Endometrium (tissue), 2 donors: ENCODE results near the gene CLCNKB.
"Not testable (repeated sequence)": the region's sequence is repeated elsewhere in the genome, so short reads cannot be mapped to it uniquely, and the experiment has no call there.

Source experiments
- FAIRE-seq: peaks from 2 replicates; lab custom pipeline; 2012; peaks lifted over from hg19 to GRCh38; lab: Jason Lieb, UNC
- donor health status: control.
- donor health status: control.

Gene CLCNKB

DNA sequence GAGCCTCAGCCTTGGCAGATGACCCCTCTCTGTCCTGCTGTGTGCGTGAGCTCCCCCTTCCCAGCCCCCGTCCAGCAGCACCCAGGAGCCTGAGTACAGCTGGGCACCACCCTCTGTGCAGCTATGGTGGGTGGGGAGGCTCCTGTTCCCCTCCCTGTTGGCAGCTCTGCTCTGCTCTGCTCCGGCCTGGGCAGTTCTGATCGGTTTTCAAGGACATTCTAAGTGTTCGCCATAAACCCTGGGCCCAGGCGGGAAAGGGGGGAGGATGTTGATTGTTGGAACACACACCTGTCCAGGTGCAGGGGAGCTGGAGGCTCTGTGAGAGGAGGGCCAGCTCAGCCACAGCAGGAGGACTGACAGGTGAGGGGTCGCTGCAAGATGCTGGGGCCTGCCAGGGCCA, at the start of gene CLCNKB:
Gene CLCNKB (plus strand): TSS at position 262 of the 400 bp plus-strand sequence. CDS start 711 bp downstream, outside the sequence.
- no peak for FAIRE-seq

DNA sequence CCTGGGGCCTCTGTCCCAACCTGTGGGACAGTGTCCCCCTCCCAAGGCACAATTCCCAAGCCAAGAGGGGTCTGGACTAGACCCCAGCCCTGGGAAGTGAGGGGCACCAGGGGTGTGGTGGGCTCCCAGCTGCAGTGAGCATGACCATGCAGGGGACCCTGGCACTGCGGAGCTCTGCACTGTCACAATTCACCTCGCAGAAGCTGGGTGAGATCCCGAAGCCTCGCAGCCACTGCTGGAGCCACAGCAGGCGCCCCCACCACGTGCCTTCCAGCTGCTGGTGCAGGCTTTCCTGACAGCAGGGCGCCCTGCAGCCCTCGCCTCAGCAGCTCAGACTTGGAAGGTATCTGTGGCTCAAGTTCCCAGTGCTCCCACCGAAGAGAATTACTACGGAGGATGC, 49.5 kb upstream of the CLCNKB start:
- no peak for FAIRE-seq

DNA sequence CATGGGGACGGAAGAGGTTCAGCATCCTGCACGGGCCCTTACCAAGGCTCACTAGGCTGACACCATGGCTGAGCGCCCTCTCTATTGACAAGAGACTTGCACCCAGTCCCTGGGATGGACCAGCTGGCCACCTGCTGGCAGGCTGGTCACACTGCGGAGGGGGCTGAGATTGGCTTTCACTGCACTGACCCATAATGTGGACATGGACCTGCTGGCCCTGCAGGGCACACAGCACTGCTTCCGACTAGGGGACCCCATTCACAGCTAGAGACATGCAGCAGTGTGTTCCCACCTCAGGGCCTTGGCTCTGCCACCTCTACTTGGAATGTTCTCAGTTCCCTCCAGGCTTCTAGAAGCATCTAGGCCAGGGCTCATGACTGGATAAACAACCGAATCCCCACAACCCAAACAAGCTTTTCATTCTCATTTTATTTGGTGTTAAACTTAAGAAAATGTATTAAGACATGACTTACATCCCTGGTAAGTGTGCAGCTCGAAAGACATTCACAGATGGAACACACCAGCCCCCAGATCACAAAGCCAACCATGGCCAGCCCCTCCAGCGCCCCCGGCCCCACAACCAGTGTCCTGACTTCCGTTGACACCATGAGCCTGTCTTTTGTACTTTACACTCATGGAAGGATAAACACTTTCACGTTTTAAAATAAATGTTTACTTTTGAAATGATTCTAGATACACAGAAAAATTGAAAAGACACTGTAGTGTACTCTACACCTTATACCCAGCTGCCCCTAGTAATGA, 48.8 kb upstream of the CLCNKB start:
- no peak for FAIRE-seq

DNA sequence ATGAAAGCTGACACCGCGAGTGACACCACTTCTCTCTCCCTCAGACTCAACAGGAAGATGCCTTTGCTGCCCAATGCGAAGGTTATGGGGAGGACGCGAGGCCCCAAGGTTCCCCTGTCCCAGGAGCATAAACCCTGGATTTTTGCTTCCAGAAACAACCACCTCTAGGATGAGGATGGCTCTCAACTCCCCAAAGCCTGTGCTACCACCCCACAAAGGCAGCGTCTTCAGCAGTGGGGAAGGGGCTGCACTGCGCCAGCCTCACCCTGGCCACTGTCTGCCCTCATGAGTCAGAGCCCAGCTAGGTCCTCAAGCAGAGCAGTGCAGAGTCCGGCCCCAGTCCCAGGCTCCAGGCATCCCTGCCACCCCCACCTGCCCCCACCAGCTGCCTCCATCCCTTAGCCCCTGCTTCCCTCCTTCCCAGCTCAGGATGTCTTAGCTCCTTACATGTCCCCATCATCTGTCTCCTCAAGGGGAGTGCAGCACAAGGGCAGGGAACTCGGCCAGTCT, 46.5 kb upstream of the CLCNKB start:
- no peak for FAIRE-seq

DNA sequence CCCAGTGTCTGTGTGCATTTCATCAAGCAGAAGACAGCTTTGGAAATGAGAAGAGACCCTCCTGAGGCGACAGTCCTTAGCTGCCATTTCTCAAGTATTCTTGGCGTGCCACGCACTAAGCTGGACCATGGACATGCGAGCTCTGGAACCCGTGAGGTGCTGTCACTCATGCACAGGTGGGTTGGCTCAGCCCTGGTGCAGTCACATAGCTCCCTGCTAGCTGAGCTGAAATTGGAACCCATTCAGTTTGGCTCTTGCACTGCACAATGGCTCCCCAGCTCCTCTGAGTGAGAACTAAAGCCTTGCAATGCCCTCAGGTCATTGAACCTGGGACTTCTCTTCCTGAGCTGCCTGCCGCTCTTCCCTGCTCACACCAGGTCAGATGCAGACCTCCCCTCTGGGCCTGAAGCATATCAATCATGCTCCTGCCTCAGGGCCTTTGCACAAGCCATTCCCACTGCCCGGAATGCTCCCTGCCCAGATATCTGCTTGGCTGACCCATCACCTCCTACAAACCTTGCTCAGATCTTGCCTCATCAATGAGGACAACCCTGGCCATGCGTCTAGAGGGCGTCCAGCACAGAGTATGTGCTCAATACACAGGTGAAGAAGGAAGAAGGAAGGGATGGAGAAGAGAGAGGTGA, 45.8 kb upstream of the CLCNKB start:
- no peak for FAIRE-seq

DNA sequence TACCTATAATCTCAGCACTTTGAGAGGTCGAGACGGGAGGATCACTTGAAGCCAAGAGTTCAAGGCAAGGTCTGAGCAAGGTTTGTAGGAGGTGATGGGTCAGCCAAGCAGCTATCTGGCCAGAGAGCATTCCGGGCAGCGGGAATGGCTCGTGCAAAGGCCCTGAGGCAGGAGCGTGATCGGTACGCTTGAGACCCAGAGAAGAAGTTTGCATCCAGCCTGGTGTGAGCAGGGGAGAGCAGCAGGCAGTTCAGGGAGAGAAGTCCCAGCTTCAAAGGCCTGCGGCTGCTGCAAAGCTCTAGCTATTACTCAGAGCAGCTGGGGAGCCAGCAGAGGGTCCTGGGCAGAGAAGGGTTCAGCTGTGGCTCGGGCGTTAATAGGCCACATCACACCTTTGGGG, 44.7 kb upstream of the CLCNKB start:
- FAIRE-seq, result no peak

DNA sequence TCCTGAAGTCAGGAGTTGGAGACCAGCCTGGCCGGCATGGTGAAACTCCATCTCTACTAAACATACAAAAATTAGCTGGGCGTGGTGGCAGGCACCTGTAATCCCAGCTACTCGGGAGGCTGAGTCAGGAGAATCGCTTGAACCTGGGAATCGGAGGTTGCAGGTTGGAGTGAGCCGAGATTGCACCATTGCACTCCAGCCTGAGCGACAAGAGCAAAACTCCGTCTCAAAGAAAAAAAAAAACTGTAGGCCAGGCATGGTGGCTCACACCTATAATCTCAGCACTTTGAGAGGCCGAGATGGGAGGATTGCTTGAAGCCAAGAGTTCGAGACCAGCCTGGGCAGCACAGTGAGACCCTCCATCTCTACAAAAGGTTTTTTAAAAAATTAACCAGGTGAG, 42.3 kb upstream of the CLCNKB start:
- FAIRE-seq, result not testable (repeated sequence)

DNA sequence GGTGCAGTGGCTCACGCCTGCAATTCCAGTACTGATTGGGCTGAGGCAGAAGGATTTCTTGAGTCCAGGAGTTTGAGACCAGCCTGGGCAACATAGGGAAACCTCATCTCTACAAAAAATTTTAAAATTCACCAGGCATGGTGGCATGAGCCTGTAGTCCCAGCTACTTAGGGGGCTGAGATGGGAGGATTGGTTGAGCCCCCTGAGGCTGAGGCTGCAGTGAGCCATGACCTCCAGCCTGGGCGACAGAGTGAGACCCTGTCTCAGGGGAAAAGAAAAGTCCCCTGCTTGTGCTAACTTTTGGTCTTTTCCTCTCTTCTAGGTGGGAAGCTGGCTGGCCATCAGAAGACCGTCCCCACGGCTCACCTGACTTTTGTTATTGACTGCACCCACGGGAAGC, 38.0 kb upstream of the CLCNKB start:
- no peak for FAIRE-seq

DNA sequence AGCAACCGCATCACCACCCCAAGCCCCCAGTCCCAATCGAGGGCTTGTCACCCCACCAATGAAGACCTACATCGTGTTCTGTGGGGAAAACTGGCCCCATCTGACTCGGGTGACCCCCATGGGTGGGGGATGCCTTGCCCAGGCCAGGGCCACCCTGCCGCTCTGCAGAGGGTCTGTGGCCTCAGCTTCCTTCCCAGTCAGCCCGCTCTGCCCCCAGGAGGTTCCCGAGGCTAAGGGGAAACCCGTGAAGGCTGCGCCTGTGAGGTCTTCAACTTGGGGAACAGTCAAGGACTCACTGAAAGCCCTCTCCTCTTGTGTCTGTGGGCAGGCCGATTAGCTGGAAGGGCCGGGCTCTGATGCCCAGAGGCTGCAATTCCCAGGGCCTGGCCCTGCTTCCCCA, 37.6 kb upstream of the CLCNKB start:
- FAIRE-seq, result no peak

DNA sequence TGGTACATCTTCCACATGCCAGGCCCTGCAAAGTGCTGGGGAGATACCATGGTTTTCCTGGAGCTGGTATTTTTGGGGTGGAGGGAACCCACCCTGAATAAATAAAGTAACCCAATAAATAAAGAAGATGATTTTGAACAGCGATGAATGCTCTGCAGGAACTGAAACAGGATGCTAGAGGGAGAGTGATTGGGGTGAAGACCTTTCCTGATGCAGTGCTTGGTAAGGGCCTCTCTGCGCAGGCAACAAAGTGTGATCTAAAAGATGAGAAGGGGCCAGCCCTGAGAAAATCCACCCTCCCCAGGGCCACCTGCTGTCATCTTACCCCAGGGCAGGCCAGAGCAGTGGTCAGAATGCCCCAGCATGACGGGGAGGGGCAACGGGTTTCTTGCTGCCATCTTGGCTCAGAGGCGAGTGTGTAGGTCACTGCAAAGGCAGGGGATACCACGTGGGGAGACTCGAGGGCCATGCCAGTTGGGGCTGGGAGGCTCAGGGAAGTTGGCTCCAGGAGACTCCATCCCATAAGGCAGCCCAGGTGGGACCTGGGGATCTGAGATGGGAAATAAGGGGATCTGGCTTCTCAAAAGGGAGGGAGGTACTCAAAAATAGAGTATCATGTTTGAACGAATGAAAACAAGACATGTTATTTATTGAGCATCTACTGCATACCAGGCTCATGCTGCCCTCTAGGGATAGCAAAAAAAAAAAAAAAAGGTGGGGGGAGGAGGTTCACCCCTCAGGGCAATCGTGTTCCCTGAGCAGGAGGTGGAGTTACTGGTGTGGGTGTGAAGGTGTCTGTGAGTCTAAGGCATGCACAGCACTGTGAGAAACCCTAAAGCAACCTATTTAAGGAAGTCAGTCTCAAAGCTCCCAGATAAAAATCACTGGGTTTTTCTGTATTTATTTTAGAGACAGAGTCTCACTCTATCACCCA, 36.8 kb upstream of the CLCNKB start:
- FAIRE-seq, result no peak

DNA sequence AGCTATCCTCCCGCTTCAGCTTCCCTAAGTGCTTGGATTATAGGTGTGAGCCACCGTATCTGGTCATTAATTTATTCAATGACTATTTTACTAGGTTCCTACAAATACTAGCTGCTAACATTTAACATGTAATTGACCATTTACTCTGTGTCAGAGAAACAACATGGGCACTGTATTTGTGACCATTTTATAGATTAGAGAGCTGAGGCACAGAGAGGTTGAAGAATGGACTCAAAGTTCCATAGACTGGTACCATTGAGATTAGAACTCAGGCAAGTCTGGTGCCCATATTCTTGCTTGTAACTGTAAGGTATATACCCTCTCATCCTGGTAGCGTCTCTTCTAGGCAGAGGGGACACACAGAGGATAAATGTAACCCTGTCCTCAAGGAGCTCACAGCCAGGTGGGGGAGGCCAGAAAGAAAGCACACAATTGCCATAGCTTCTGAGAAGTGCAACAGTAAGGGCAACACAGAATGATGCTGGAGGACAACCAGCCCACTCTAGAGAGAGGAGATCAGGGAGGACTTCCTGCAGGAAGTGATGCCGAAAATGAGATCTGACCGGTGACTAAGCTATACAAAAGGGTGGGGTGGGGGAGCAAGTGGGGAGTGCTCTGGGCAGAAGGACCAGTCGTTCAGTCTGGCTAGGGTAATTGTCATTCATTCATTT, 35.8 kb upstream of the CLCNKB start:
- no peak for FAIRE-seq

DNA sequence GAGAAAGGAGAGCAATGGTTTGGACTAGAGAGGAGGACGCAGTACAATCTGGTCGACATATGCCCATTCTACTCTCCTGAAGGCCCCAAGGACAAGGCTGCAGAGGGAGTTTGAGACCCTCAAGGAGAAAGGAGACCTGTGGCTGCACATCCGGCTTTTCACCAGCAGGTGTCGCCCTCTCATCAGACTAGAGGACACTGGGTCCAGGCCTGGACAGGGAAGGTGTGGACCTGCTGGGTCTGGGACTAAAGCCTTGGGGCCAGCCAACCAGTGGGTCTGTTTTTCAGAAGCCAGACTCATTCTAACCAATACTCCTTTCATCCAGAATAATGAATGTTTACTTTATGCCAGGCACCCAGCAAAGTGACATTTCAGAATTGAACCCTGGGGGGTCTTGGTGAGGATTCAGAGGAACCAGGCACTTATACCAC, 34.5 kb upstream of the CLCNKB start:
- FAIRE-seq, result no peak

DNA sequence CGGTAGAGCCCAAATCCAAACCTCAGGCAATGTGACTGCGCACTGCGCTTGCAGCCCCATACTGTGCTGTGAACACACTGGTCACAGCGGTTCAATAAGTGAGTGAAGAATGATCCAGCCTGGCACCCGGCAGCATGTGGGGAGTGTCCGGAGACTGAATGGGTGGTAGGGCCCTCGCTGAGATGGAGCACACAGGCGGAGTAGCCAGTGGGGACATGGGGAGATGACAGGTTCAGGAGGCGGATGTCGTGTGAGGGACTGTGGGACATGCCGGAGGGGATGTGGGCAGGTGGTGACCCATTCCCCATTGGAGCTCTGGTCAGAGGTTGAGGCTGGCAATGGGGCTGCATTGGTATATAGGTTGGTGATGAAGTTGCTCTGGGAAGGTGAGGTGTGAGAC, 33.9 kb upstream of the CLCNKB start:
- FAIRE-seq, result no peak

DNA sequence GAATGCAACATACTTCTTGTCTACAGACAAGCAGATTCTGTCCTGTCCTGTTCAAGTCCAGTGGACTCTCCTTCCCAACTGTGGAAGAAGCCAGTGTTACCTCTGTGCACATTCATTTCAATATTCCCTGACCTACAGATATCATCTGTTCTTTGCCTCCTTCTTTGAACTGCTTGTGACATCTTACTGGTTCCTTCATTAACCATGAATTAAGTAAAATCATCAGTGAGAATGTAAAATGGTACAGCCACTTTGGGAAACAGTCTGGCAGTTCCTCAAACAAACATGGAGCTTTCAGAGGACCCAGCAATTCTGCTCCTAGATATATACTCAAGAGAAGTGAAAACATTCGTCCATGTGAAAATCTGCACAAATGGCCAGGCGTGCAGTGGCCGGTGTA, 32.7 kb upstream of the CLCNKB start:
- no peak for FAIRE-seq

DNA sequence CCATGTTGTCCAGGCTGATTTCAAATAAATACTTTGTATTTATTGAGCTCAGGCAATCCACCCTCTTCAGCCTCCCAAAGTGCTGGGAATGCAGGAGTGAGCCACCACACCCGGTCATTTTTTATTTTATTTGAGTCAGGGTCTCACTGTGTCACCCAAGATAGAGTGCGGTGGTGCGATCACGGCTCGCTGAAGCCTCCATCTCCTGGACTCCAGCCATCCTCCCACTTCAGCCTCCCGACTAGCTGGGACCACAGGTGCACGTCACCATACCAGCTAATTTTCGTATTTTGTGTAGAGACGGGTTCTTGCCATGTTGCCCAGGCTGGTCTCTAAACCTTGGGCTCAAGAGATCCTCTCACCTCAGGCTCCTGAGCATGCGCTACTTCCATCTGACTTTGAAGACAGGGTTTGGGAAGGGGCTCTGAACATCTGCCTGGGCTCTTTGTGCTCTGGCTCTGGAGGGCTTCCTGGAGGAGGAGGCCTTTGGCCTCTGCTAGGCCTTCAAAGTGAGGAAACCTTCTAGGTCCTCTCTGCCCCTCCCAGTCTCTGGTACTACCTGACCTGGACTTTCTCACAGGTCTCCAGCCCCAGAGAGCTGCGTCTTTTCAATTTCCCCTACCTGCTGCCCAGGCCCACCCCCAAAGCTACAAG, 31.5 kb upstream of the CLCNKB start:
- FAIRE-seq, result no peak

DNA sequence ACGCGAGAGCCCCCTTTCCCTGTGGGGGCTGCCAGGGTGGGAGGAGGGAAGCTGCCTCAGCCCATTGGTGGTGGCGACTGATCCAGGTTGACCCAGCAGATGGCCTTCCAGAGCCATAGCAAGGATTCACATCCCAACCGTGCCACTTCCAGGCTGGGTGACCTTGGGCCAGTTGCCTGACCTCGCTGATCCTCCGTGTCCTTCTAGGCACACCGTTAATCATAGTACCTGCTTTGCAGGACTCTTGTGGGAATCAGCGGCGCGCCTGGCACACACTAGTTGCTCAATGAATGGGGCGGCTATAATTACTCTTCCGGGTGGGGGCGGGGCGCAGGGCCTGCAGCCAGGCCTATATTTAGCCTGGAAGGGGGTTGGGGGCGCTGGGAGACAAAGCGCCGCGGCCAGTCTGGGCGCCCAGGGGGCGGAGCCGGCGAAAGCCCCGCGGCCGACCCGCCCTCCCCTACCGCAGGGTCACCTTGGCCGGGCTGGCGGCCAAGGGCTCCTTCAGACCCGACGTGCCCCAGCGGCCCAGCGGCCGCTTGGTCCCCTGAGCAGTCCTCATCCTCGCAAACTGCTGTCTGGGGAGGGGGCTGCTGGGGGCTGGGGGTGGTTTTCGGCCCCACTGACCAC, 30.9 kb upstream of the CLCNKB start:
- no peak for FAIRE-seq

DNA sequence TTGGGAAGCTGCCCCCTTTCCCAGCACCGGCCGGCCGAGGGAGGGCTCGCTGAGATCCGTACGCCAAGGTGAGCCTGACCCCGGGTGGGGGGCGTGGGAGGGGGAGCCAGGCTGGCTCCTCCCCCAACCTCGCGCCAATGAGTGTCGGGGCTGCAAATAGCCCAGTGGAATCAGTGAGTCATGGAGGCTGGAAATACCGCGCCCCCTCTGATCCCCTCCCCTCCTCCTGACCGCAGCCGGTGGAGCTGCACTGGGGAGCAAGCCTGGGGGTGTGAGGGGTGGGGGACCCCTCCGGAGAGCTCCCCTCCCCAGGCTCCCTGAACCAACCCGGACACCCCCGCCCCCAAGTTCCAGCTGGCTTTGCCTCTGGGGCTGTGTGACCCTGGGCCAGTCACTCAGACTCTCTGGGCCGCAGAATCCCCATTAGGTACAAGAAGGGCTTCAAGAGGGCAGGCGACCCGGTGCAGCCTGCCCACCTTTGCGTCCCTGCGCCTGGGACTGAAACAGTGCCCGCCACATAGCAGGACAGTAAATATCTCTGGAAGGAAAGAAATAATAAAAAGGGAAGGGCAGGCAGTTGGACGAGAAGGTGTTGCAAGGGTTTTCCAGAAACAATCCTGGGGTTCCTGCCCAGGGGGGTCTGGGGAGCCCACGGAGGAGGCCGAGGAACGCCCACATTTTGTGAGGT, 30.2 kb upstream of the CLCNKB start:
- FAIRE-seq, result no peak

DNA sequence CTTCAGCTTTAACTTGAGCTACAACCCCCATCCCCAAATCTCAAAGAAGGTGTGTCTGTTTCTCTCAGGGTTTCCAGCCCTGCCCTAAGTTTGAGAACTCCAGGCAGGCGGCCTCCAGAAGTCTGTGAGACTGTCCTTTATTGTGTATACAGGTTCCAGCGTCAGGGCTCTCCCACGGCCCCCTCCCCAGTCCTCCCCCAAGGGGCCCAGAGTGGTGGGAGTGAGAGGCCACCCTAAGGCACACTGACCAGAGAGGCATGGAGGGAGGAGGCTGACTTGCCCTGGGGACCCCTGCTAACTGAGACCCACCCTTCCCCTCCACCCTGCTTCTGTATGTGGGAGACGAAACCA, 29.7 kb upstream of the CLCNKB start:
- no peak for FAIRE-seq

DNA sequence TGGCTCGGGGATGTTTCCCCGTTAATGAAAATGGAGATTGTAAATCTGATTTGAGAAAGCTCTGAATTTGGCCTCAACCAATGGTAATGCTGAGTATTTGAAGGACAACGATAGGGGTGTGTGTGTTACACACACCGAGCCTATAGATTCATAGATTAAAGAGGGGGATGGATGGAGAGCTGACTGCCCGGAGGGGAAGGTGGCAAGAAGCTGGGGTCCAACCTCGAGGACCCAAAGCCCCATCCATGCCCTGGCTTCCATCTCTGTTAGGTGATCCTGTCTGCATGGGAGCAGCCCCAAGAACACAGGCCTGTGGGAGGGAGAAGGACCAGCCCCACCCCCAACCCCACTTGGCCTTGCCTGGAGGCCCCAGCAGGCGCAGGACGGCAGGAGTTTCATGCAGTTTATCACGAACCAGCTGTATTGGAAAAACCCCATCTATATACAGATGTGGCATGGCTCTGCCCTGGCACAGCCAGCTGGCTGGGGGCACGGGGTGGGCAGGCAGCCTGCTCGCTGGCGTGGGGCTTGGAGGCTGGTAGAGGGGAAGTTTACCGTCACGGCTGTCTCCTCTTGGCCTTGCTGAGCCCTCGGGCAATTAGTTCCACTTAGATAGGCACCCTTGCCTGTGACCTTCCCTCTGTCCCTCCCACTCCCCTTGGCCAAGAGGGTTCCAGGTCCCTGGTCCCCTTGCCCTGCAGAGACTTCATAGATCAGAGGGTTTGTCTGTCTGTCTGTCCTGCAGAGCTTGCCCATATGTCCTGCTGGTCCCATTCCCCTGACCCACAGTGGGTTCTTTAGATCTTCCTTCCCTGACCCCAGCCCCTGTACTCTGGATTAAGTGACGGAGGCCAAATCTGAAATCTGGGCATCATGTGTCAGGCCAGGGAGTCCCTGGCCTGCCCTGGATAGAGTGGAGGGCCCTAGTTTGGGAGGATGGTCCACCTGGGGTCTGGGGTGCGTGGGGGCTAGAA, 28.8 kb upstream of the CLCNKB start:
- FAIRE-seq, result no peak
